GM10266 (cell line): Measurements from ENCODE around the gene RNU6-1.

Experiments
- DNase-seq: peaks from one replicate; pipeline ENCODE4 v3.0.0; 2012; ENCODE audit errors: extremely low spot score
- TF ChIP-seq, protein P1 (sequence below): IDR thresholded peaks from 2 replicates; pipeline ENCODE4 v1.5.1; 2012; ENCODE audit warnings: mild to moderate bottlenecking, low read depth; ENCODE audit not compliant: control insufficient read depth, insufficient read depth; ENCODE audit errors: missing control alignments

Gene RNU6-1

GRCh38 chr15:67833710-67834511 lies 5.9 kb downstream of the RNU6-1 start:
- DNase-seq: peak; percentile 79
- TF ChIP-seq, protein P1, sequence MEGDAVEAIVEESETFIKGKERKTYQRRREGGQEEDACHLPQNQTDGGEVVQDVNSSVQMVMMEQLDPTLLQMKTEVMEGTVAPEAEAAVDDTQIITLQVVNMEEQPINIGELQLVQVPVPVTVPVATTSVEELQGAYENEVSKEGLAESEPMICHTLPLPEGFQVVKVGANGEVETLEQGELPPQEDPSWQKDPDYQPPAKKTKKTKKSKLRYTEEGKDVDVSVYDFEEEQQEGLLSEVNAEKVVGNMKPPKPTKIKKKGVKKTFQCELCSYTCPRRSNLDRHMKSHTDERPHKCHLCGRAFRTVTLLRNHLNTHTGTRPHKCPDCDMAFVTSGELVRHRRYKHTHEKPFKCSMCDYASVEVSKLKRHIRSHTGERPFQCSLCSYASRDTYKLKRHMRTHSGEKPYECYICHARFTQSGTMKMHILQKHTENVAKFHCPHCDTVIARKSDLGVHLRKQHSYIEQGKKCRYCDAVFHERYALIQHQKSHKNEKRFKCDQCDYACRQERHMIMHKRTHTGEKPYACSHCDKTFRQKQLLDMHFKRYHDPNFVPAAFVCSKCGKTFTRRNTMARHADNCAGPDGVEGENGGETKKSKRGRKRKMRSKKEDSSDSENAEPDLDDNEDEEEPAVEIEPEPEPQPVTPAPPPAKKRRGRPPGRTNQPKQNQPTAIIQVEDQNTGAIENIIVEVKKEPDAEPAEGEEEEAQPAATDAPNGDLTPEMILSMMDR: peak; percentile 65

GRCh38 chr15:67832897-67833709 lies 6.7 kb downstream of the RNU6-1 start:
- TF ChIP-seq, protein P1: no peak
- DNase-seq: no peak

GRCh38 chr15:67832031-67832551 lies 7.8 kb downstream of the RNU6-1 start:
- peak; percentile 47 for DNase-seq
- TF ChIP-seq, protein P1: peak; percentile 38

DNA sequence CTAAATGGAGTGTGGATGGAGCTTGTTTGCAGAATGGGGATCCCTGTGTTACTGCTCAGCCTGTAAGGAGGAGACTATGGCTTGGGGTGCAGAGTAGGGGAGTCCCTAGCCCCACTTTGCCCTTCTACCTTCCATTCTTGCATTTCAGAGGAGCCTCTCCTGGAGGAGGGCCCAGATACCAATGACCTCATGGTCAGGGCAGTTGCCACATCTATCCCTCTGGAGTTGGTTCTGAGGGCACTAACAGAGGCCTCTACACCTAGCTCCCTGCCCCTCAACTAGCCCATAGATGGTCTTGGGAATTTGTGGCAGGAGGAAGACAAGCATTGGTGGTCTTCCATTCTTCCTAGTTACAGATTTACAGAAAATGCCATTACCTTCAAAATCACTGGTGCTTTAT lies 8.5 kb downstream of the RNU6-1 start:
- TF ChIP-seq, protein P1: no peak
- no peak for DNase-seq

DNA sequence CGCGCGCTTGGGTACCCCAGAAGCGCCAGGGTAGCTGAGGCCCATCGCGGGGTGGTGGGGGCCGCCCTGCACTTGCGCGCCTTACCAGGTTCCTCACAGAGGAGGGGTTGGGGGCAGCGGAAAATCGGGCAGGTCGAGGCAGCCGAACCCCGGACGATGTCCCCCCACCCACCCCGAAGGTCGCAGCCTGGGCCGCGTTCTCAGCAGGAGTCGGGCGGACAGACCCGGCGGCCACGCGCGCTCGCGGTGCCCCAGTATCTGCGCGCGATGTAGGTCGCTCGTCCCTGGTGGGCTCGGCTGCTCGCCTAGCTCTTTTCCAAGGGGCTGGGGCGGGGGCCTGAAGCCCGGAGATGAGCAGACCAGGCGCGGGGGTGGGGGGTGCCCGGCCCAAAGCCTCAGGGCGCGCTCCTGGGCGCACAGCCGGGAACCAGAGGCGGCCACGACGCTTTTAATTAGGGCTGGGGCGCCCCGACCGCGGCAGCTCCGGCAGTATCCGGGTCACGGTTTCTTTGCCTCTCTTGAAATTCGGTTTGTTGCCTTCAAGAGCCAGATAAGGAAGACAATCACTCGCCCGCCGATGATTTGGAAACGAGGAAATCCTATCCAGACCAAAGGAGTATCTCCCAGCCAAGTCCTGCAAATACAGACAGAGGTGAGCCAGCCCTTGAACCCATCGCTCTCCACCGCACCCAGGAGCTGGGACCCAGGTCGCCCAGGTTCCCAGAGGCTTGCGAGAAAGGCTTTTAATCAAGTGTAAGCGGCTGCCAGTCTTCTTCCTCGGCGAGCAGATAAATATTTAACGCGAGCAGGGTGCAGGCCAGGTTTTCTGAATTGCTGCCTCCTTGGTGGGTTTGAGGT lies 10.0 kb downstream of the RNU6-1 start:
- DNase-seq: no peak
- TF ChIP-seq, protein P1: no peak

- TF ChIP-seq, protein P1: no peak
Observed at GRCh38 chr15:67828969-67829646, 10.7 kb downstream of the RNU6-1 start.

More at GRCh38 chr15:67828969-67829646, 10.7 kb downstream of the RNU6-1 start:
- no peak for DNase-seq
